Liver (tissue), 3 donors: ENCODE data around the gene CYP2A7.
"Not testable (repeated sequence)": the region's sequence is repeated elsewhere in the genome, so short reads cannot be mapped to it uniquely, and the experiment has no call there.

ENCODE experiments used
- GABPA ChIP-seq, 2 donors: IDR thresholded peaks in 1 of 2; conservative IDR thresholded peaks in 1 of 2; 2 replicates each; pipeline ENCODE4 v1.6.1; 2016; ENCODE audit warnings: antibody characterized with exemption in 2 of 2, mild to moderate bottlenecking in 1 of 2, moderate library complexity in 1 of 2
- RAD21 ChIP-seq, 2 donors: IDR thresholded peaks; 2 replicates each; pipeline ENCODE4 v1.6.1; 2016; ENCODE audit warnings: antibody characterized with exemption in 2 of 2, mild to moderate bottlenecking in 2 of 2
- REST ChIP-seq: IDR thresholded peaks from 2 replicates; pipeline ENCODE4 v1.6.1; 2016; ENCODE audit warnings: antibody characterized with exemption, mild to moderate bottlenecking
- SP1 ChIP-seq: IDR thresholded peaks from 2 replicates; pipeline ENCODE4 v1.6.1; 2018; ENCODE audit warnings: antibody characterized with exemption, mild to moderate bottlenecking
- YY1 ChIP-seq: IDR thresholded peaks from 2 replicates; pipeline ENCODE4 v1.6.1; 2016; ENCODE audit warnings: antibody characterized with exemption, mild to moderate bottlenecking
- TF ChIP-seq, protein P1 (sequence below): fragments of 150-350 bp; IDR thresholded peaks from 2 replicates; pipeline ENCODE4 v1.5.1; 2017; ENCODE audit warnings: improper control_type of control experiment, low read depth, low read length; ENCODE audit not compliant: missing input control
- TF ChIP-seq, protein P2 (sequence below): IDR thresholded peaks from 2 replicates; pipeline ENCODE4 v1.6.1; 2016; ENCODE audit warnings: antibody characterized with exemption
- TF ChIP-seq, protein P3 (sequence below): IDR thresholded peaks from 2 replicates; pipeline ENCODE4 v1.6.1; 2016; ENCODE audit warnings: antibody characterized with exemption
- donor health status: healthy.
- donor health status: healthy.

GRCh38 chr19:40884187-40884931 lies 2.3 kb upstream of the CYP2A7 start:
- TF ChIP-seq RAD21 (IDR thresholded peaks at IDR 0.05); GABPA (IDR thresholded peaks at IDR 0.05 in 1 of 2, conservative IDR thresholded peaks at IDR 0.05 in 1 of 2); YY1; REST; SP1: not testable (repeated sequence)
- TF ChIP-seq, protein P1, sequence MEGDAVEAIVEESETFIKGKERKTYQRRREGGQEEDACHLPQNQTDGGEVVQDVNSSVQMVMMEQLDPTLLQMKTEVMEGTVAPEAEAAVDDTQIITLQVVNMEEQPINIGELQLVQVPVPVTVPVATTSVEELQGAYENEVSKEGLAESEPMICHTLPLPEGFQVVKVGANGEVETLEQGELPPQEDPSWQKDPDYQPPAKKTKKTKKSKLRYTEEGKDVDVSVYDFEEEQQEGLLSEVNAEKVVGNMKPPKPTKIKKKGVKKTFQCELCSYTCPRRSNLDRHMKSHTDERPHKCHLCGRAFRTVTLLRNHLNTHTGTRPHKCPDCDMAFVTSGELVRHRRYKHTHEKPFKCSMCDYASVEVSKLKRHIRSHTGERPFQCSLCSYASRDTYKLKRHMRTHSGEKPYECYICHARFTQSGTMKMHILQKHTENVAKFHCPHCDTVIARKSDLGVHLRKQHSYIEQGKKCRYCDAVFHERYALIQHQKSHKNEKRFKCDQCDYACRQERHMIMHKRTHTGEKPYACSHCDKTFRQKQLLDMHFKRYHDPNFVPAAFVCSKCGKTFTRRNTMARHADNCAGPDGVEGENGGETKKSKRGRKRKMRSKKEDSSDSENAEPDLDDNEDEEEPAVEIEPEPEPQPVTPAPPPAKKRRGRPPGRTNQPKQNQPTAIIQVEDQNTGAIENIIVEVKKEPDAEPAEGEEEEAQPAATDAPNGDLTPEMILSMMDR: not testable (repeated sequence)
- TF ChIP-seq, protein P2, sequence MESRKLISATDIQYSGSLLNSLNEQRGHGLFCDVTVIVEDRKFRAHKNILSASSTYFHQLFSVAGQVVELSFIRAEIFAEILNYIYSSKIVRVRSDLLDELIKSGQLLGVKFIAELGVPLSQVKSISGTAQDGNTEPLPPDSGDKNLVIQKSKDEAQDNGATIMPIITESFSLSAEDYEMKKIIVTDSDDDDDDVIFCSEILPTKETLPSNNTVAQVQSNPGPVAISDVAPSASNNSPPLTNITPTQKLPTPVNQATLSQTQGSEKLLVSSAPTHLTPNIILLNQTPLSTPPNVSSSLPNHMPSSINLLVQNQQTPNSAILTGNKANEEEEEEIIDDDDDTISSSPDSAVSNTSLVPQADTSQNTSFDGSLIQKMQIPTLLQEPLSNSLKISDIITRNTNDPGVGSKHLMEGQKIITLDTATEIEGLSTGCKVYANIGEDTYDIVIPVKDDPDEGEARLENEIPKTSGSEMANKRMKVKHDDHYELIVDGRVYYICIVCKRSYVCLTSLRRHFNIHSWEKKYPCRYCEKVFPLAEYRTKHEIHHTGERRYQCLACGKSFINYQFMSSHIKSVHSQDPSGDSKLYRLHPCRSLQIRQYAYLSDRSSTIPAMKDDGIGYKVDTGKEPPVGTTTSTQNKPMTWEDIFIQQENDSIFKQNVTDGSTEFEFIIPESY: not testable (repeated sequence)
- TF ChIP-seq, protein P3, sequence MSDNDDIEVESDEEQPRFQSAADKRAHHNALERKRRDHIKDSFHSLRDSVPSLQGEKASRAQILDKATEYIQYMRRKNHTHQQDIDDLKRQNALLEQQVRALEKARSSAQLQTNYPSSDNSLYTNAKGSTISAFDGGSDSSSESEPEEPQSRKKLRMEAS: not testable (repeated sequence)
